ENCODE measurements around the gene SLC17A9.

- TF ChIP-seq, protein P1, sequence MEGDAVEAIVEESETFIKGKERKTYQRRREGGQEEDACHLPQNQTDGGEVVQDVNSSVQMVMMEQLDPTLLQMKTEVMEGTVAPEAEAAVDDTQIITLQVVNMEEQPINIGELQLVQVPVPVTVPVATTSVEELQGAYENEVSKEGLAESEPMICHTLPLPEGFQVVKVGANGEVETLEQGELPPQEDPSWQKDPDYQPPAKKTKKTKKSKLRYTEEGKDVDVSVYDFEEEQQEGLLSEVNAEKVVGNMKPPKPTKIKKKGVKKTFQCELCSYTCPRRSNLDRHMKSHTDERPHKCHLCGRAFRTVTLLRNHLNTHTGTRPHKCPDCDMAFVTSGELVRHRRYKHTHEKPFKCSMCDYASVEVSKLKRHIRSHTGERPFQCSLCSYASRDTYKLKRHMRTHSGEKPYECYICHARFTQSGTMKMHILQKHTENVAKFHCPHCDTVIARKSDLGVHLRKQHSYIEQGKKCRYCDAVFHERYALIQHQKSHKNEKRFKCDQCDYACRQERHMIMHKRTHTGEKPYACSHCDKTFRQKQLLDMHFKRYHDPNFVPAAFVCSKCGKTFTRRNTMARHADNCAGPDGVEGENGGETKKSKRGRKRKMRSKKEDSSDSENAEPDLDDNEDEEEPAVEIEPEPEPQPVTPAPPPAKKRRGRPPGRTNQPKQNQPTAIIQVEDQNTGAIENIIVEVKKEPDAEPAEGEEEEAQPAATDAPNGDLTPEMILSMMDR (IDR thresholded peaks at IDR 0.05), result no peak
- TF ChIP-seq POLR2A (IDR thresholded peaks at IDR 0.05) (no peak), POLR2AphosphoS5 (IDR thresholded peaks at IDR 0.05) (no peak)
Measured at GRCh38 chr20:62933966-62934365, 18.5 kb upstream of the SLC17A9 start.
